Hepatocyte (in vitro differentiated cells): ENCODE measurements around the gene ZNF205.

ENCODE experiments used
- EZH2 ChIP-seq: fragments of 200-600 bp; sonication (generic); IDR thresholded peaks from 2 replicates; pipeline ENCODE4 v1.6.1; 2016; ENCODE audit warnings: antibody characterized with exemption, mild to moderate bottlenecking, borderline replicate concordance
- TF ChIP-seq, protein P1 (sequence below): fragments of 200-600 bp; sonication (generic); IDR thresholded peaks from 2 replicates; pipeline ENCODE4 v1.5.1; 2016; ENCODE audit warnings: antibody characterized with exemption, mild to moderate bottlenecking; ENCODE audit not compliant: poor library complexity

DNA sequence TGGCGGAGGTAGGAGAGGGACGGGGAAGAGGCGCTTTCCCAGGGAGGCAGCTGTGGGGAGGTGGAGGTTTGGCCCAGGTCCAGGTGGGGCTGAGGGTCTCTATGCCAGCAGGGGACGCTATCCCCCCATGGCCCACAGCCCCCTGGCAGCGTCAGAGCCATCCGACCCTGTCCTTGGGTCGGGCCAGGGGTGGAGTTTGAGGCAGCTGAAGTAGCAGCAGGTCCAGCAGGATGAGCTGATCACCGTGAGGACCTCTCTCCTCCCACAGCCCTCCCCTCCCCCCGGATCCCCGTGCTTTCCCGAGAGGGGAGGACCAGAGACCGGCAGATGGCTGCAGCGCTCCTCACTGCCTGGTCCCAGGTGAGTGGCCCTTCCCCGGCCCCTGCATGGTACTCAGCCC, 3.2 kb downstream of the ZNF205 start:
- TF ChIP-seq, protein P1, sequence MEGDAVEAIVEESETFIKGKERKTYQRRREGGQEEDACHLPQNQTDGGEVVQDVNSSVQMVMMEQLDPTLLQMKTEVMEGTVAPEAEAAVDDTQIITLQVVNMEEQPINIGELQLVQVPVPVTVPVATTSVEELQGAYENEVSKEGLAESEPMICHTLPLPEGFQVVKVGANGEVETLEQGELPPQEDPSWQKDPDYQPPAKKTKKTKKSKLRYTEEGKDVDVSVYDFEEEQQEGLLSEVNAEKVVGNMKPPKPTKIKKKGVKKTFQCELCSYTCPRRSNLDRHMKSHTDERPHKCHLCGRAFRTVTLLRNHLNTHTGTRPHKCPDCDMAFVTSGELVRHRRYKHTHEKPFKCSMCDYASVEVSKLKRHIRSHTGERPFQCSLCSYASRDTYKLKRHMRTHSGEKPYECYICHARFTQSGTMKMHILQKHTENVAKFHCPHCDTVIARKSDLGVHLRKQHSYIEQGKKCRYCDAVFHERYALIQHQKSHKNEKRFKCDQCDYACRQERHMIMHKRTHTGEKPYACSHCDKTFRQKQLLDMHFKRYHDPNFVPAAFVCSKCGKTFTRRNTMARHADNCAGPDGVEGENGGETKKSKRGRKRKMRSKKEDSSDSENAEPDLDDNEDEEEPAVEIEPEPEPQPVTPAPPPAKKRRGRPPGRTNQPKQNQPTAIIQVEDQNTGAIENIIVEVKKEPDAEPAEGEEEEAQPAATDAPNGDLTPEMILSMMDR, result no peak
- no peak for TF ChIP-seq EZH2
